Activated CD8-positive, alpha-beta memory T cell treated with anti-CD3 and anti-CD28 coated beads, Interleukin-2, amount 50 U/mL, for 1 hour (primary cell): ENCODE measurements around the gene DYNAP.

ENCODE experiments used
- DNase-seq: peaks from one replicate; pipeline ENCODE4 v3.0.0-alpha.2; 2020; ENCODE audit errors: extremely low read depth

DYNAP gene

GRCh38 chr18:54636217-54636616 lies 45.2 kb downstream of the DYNAP start:
- DNase-seq = no peak

DNA sequence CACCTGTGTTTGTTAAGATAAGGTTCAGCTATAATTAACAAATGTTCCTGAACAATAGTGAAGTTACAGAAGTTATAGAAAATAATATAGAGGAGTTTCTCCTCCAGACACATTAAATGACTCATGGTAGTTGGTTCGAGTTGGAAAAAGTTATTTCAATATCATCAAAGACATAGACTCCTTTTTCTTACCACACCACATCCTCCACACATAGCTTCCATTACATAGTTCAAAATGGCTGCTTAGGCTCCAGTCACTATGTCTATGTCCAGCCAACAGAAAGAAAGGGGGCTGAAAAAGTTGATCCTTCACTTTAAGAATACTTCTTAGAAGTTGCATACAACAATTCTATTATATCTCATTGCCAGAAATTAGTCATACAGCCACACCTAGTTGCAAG lies 50.7 kb downstream of the DYNAP start:
- no peak for DNase-seq

DNA sequence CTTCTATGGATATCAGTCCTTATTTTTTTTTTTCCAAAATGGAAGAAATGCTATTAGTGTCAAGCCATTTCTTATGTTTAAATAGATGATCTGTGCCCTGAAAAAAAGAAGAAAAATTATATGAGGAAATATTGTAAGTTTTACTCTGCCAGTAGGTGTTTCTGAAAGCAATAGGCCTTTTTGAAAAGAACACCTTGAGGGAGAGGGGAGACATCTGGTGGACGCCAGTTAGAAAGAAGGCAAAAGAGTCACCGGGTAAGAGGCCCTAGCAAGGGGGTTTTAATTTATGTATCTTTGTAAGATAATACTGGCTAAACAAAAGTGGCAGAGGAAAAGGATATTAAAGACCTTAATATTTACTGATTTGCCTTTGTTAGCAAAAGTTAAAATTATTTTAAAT lies 56.1 kb downstream of the DYNAP start:
- DNase-seq = no peak
